H1 (cell line): ENCODE data around the gene CHCHD6. TPM values are rescaled to one million over a fixed set of nuclear protein-coding genes. Genes with fewer than 3 reads are reported as not detected.

ENCODE experiments used
- CTCF ChIA-PET: fragments of 300-600 bp; sonication (Branson Sonifier 250); formaldehyde crosslinking; loops from one replicate; lab custom pipeline; 2021; ENCODE audit not compliant: partially characterized antibody; lab: Charles Lee
- POLR2A ChIA-PET: fragments of 300-600 bp; sonication (Branson Sonifier 250); formaldehyde crosslinking; loops from one replicate; lab custom pipeline; 2021; ENCODE audit warnings: inconsistent platforms; ENCODE audit not compliant: partially characterized antibody; lab: Charles Lee
- DNase-seq, 2 experiments: peaks; one replicate each; pipeline versions ENCODE4 v3.0.0 to v3.0.0-alpha.2; 2010 to 2022; ENCODE audit warnings: low spot score in 2 of 2, low read depth in 1 of 2, mixed read lengths in 1 of 2
- FAIRE-seq: peaks from 2 replicates; lab custom pipeline; 2011; peaks lifted over from hg19 to GRCh38; lab: Jason Lieb, UNC
- H2AFZ ChIP-seq: 2 replicates; pipeline ENCODE4 v1.8.1; 2012; ENCODE audit warnings: low read length, inconsistent platforms
- H2AK5ac ChIP-seq: 2 replicates; pipeline ENCODE4 v1.6.1; 2013; ENCODE audit warnings: low read depth, low read length
- H2BK120ac ChIP-seq: replicated peaks from 2 replicates; pipeline ENCODE3; 2013; ENCODE audit warnings: low read depth, low read length, inconsistent platforms
- H2BK12ac ChIP-seq: 2 replicates; pipeline ENCODE4 v1.6.1; 2013; ENCODE audit warnings: low read depth, low read length
- H2BK15ac ChIP-seq: 2 replicates; pipeline ENCODE4 v1.6.1; 2013; ENCODE audit warnings: low read length
- H2BK20ac ChIP-seq: 2 replicates; pipeline ENCODE4 v1.6.1; 2013; ENCODE audit warnings: low read length
- H2BK5ac ChIP-seq: 2 replicates; pipeline ENCODE4 v1.6.1; 2013; ENCODE audit warnings: low read depth, low read length
- H3K14ac ChIP-seq: 2 replicates; pipeline ENCODE4 v1.6.1; 2013; ENCODE audit warnings: inconsistent platforms; ENCODE audit not compliant: insufficient read length
- H3K18ac ChIP-seq: 2 replicates; pipeline ENCODE4 v1.6.1; 2013; ENCODE audit warnings: low read length; ENCODE audit errors: extremely low read depth
- H3K23ac ChIP-seq: 2 replicates; pipeline ENCODE4 v1.6.1; 2013; ENCODE audit warnings: inconsistent platforms; ENCODE audit not compliant: insufficient read length
- H3K23me2 ChIP-seq: 2 replicates; pipeline ENCODE4 v1.6.1; 2013; ENCODE audit warnings: low read depth, low read length
- H3K27ac ChIP-seq: 2 replicates; pipeline ENCODE4 v1.6.1; 2011; ENCODE audit warnings: low read depth, low read length, inconsistent platforms
- H3K27me3 ChIP-seq, 4 experiments: replicated peaks in 1 of 4; 1 replicate in 1 of 4; 2 replicates in 3 of 4; pipeline versions ENCODE4 v1.6.1 to v1.8.1; 2011 to 2013; ENCODE audit warnings: low read length in 3 of 4, mild to moderate bottlenecking in 3 of 4, inconsistent platforms in 2 of 4, mixed read lengths in 2 of 4, moderate library complexity in 1 of 4; ENCODE audit not compliant: control insufficient read depth in 3 of 4, insufficient read depth in 3 of 4; ENCODE audit errors: extremely low read depth in 1 of 4
- H3K36me3 ChIP-seq, 4 experiments: 2 replicates each; pipeline versions ENCODE4 v1.6.1 to v1.8.1; 2011 to 2013; ENCODE audit warnings: mild to moderate bottlenecking in 4 of 4, low read length in 3 of 4, moderate library complexity in 2 of 4, control low read depth in 1 of 4, inconsistent platforms in 1 of 4; ENCODE audit not compliant: insufficient read depth in 4 of 4, control insufficient read depth in 2 of 4
- H3K4ac ChIP-seq: replicated peaks from 2 replicates; pipeline ENCODE3; 2013; ENCODE audit warnings: low read length, low read depth, mixed read lengths, inconsistent platforms; ENCODE audit not compliant: insufficient read length
- H3K4me1 ChIP-seq, 4 experiments: replicated peaks in 1 of 4; 1 replicate in 1 of 4; 2 replicates in 3 of 4; pipeline versions ENCODE4 v1.6.1 to v1.8.1; 2011 to 2013; ENCODE audit warnings: low read length in 3 of 4, inconsistent platforms in 2 of 4, mixed read lengths in 1 of 4; ENCODE audit not compliant: insufficient read depth in 4 of 4, control insufficient read depth in 3 of 4
- H3K4me2 ChIP-seq, 2 experiments: 2 replicates each; pipeline versions ENCODE4 v1.6.1 to v1.8.1; 2011 to 2013; ENCODE audit warnings: low read depth in 2 of 2, low read length in 2 of 2, control low read depth in 1 of 2, inconsistent platforms in 1 of 2, mild to moderate bottlenecking in 1 of 2; ENCODE audit not compliant: insufficient read depth in 1 of 2
- H3K4me3 ChIP-seq, 4 experiments: fragments of 200-600, 300-600 bp in 1 of 4; sonication (generic), shearing (Covaris generic), sonication (Bioruptor Twin) in 1 of 4; 2 replicates each; pipeline versions ENCODE4 v1.5.1 to v1.8.1; 2011 to 2016; ENCODE audit warnings: low read length in 4 of 4, low read depth in 3 of 4, control low read depth in 2 of 4, inconsistent platforms in 2 of 4, mild to moderate bottlenecking in 2 of 4, mixed read lengths in 1 of 4, moderate library complexity in 1 of 4; ENCODE audit not compliant: insufficient read depth in 2 of 4; ENCODE audit errors: extremely low read depth in 1 of 4
- H3K56ac ChIP-seq: replicated peaks from 2 replicates; pipeline ENCODE3; 2013; ENCODE audit warnings: low read depth, mild to moderate bottlenecking, mixed read lengths, low read length, inconsistent platforms; ENCODE audit not compliant: insufficient read length
- H3K79me1 ChIP-seq: 2 replicates; pipeline ENCODE4 v1.6.1; 2013; ENCODE audit warnings: low read depth, low read length, control low read depth
- H3K79me2 ChIP-seq, 2 experiments: 2 replicates each; pipeline versions ENCODE4 v1.6.1 to v1.8.1; 2012 to 2013; ENCODE audit warnings: low read length in 2 of 2, mild to moderate bottlenecking in 2 of 2, inconsistent platforms in 1 of 2; ENCODE audit not compliant: insufficient read depth in 2 of 2, control insufficient read depth in 1 of 2
- H3K9ac ChIP-seq, 4 experiments: replicated peaks in 1 of 4; 1 replicate in 1 of 4; 2 replicates in 3 of 4; pipeline versions ENCODE4 v1.6.1 to v1.8.1; 2011 to 2013; ENCODE audit warnings: low read depth in 3 of 4, low read length in 3 of 4, control low read depth in 2 of 4, mild to moderate bottlenecking in 2 of 4, moderate library complexity in 2 of 4, inconsistent platforms in 1 of 4; ENCODE audit errors: extremely low read depth in 1 of 4
- H3K9me3 ChIP-seq, 2 experiments: 2 replicates each; pipeline versions ENCODE4 v1.6.1 to v1.8.1; 2012 to 2013; ENCODE audit warnings: mild to moderate bottlenecking in 2 of 2, moderate library complexity in 2 of 2, control low read depth in 1 of 2, inconsistent platforms in 1 of 2, low read depth in 1 of 2, low read length in 1 of 2, mixed read lengths in 1 of 2; ENCODE audit not compliant: insufficient read depth in 2 of 2
- H4K20me1 ChIP-seq, 2 experiments: replicated peaks in 1 of 2; 2 replicates each; pipeline versions ENCODE3 to v1.8.1; 2011 to 2013; ENCODE audit warnings: inconsistent platforms in 2 of 2, low read length in 2 of 2, mild to moderate bottlenecking in 1 of 2; ENCODE audit not compliant: insufficient read depth in 2 of 2, control insufficient read depth in 1 of 2
- H4K5ac ChIP-seq: 2 replicates; pipeline ENCODE4 v1.6.1; 2013; ENCODE audit warnings: low read length, low read depth, mixed read lengths, inconsistent platforms; ENCODE audit not compliant: insufficient read length
- H4K8ac ChIP-seq: 2 replicates; pipeline ENCODE4 v1.8.0; 2013; ENCODE audit warnings: mild to moderate bottlenecking, moderate library complexity, low read length, inconsistent platforms; ENCODE audit not compliant: insufficient read depth; ENCODE audit errors: extremely low read depth
- H4K91ac ChIP-seq: replicated peaks from 2 replicates; pipeline ENCODE3; 2013; ENCODE audit warnings: low read length, mixed read lengths, inconsistent platforms; ENCODE audit not compliant: insufficient read length
- ATF2 ChIP-seq: IDR thresholded peaks from 2 replicates; pipeline ENCODE4 v1.6.1; 2012; ENCODE audit warnings: low read length, inconsistent platforms
- BRCA1 ChIP-seq: IDR thresholded peaks from 2 replicates; pipeline ENCODE4 v1.6.1; 2012; ENCODE audit warnings: low read depth, low read length, improper control_type of control experiment
- CHD2 ChIP-seq: IDR thresholded peaks from 2 replicates; pipeline ENCODE4 v1.6.1; 2012; ENCODE audit warnings: low read length, improper control_type of control experiment
- CREB1 ChIP-seq: IDR thresholded peaks from 2 replicates; pipeline ENCODE4 v1.6.1; 2012; ENCODE audit warnings: inconsistent platforms
- GABPA ChIP-seq: IDR thresholded peaks from 2 replicates; pipeline ENCODE4 v1.6.1; 2011; ENCODE audit warnings: mild to moderate bottlenecking, low read length, moderate library complexity, borderline replicate concordance; ENCODE audit not compliant: insufficient read depth
- HDAC2 ChIP-seq, 2 experiments: fragments of 300-600 bp in 1 of 2; sonication (generic) in 1 of 2; IDR thresholded peaks; 2 replicates each; pipeline ENCODE4 v1.6.1; 2011 to 2012; ENCODE audit warnings: low read depth in 2 of 2, low read length in 2 of 2, mild to moderate bottlenecking in 2 of 2, moderate library complexity in 2 of 2, borderline replicate concordance in 1 of 2, inconsistent platforms in 1 of 2
- MAX ChIP-seq: IDR thresholded peaks from 2 replicates; pipeline ENCODE4 v1.6.1; 2012; ENCODE audit warnings: inconsistent platforms
- PHF8 ChIP-seq: fragments of 200-600 bp; sonication (generic); conservative IDR thresholded peaks from 2 replicates; pipeline ENCODE4 v1.7.1; 2012; ENCODE audit warnings: low read depth, mild to moderate bottlenecking, inconsistent platforms, low read length, moderate library complexity
- SIX5 ChIP-seq: IDR thresholded peaks from 2 replicates; pipeline ENCODE4 v1.6.1; 2011; ENCODE audit warnings: mild to moderate bottlenecking, low read depth, low read length
- SP4 ChIP-seq: IDR thresholded peaks from 2 replicates; pipeline ENCODE4 v1.6.1; 2012; ENCODE audit warnings: low read length, inconsistent platforms
- TBP ChIP-seq: IDR thresholded peaks from 2 replicates; pipeline ENCODE4 v1.6.1; 2011; ENCODE audit warnings: low read depth, low read length, improper control_type of control experiment
- WGBS, 2 experiments: shearing (Covaris generic) in 1 of 2; methylation state at CpG; one replicate each; pipeline versions ENCODE4 v1.1.6 to v1.1.7; 2013 to 2015; ENCODE audit warnings: low lambda C conversion rate in 2 of 2, mixed read lengths in 2 of 2, inconsistent platforms in 1 of 2, low coverage in 1 of 2, missing lambda C conversion rate in 1 of 2; ENCODE audit not compliant: insufficient replicate concordance in 2 of 2, insufficient coverage in 1 of 2, insufficient read length in 1 of 2; ENCODE audit errors: extremely low coverage in 1 of 2, missing lambda C conversion rate in 1 of 2; 5-methylcytosine and 5-hydroxymethylcytosine counted together
- polyA plus RNA-seq, 7 experiments: library from polyadenylated mRNA; depleted of rRNA in 3 of 7; stranded (reverse) in 5 of 7; unstranded in 2 of 7; fragments of >200 nt in 5 of 7; fragments of 200-250 nt in 2 of 7; gene quantifications; 1 replicate in 5 of 7; 2 replicates in 1 of 7; 4 replicates in 1 of 7; pipeline versions ENCODE4 v1.2.1 to v1.2.3, GENCODE V29; 2011 to 2013; ENCODE audit warnings: missing spikeins in 2 of 7, mixed read lengths in 2 of 7
- total RNA-seq: library from RNA; stranded (reverse); fragmentation: NEBNext Ultra II Directional; extraction: Animal tissue kit (Norgen Biotek cat#: 25700); gene quantifications from 2 replicates; pipeline ENCODE4 v1.2.1, GENCODE V29; 2021

Gene CHCHD6
- total and polyA plus RNA-seq, 2 of the 8 experiments (the other 6 are each of a cell fraction or from before 2014, with no cell fraction given): 32.4 to 37.6 TPM

GRCh38 chr3:126678693-126679317 lies 25.2 kb upstream of the CHCHD6 start:
- no peak overlapping the region for H3K9ac ChIP-seq
- no peak overlapping the region for H3K27ac ChIP-seq
- no peak overlapping the region for H2BK15ac ChIP-seq
- peak overlapping the region; percentile 3 to 65 for H3K4me2 ChIP-seq
- H3K27me3 ChIP-seq: peaks cover 2 to 19% (median 14%) of the 10 kb centered on the region in 4 experiments; a peak in 6 of 7 replicates
- no peak overlapping the region; the same call in 1 of the 2 replicates for H3K18ac ChIP-seq
- no peak overlapping the region for H3K14ac ChIP-seq
- H3K79me2 ChIP-seq: no peaks in the 10 kb centered on the region
- ChIA-PET POLR2A (no interaction called here), CTCF (interaction anchor here (0.7 to 3.3 kb wide), 33 partner anchors 13 to 867 kb away, joined by 3 to 19 read pairs (median 5); partner anchors contain the start of genes C3orf22, CHCHD6 and TXNRD3)
- H4K8ac ChIP-seq: no peak overlapping the region
- H2BK5ac ChIP-seq: no peak overlapping the region
- H3K4me3 ChIP-seq: peak overlapping the region in 1 of 4 experiments; percentile 45; a peak in 1 of 8 replicates
- no peak overlapping the region for H2BK20ac ChIP-seq
- H2BK120ac ChIP-seq: no peak overlapping the region
- peaks cover 0 to 2% of the 10 kb centered on the region in 2 experiments; a peak in 1 of 4 replicates for H3K9me3 ChIP-seq
- WGBS, 2 experiments: 56% methylated on average over 30 of the region's 30 CpGs; no CpG with 5 or more reads in 1 of the 2 experiments
- H2BK12ac ChIP-seq: no peak overlapping the region
- H4K5ac ChIP-seq: no peak overlapping the region
- H3K79me1 ChIP-seq: no peaks in the 10 kb centered on the region
- H4K20me1 ChIP-seq: no peaks in the 10 kb centered on the region
- FAIRE-seq (no peak), DNase-seq (no peak)
- H3K23me2 ChIP-seq: no peaks in the 10 kb centered on the region
- H3K4me1 ChIP-seq: peaks cover 0 to 7% (median 5%) of the 10 kb centered on the region in 4 experiments; a peak in 5 of 7 replicates
- no peaks in the 10 kb centered on the region for H3K36me3 ChIP-seq
- no peak overlapping the region for H2AK5ac ChIP-seq
- H3K56ac ChIP-seq: no peak overlapping the region
- no peak overlapping the region for H4K91ac ChIP-seq
- H3K23ac ChIP-seq: no peak overlapping the region
- H3K4ac ChIP-seq: no peak overlapping the region
- peak overlapping the region; percentile 60 for H2AFZ ChIP-seq
- TF ChIP-seq PHF8 (no peak), MAX (no peak), SIX5 (no peak), SP4 (no peak), BRCA1 (no peak), HDAC2 (IDR thresholded peaks at IDR 0.05; ENCODE audit: borderline replicate concordance in 1 of 2, low read depth in 2 of 2, low read length in 2 of 2) (no peak), ATF2 (no peak), CREB1 (no peak), TBP (no peak), GABPA (no peak), CHD2 (no peak)
